Fibroblast of villous mesenchyme (primary cell): ENCODE data around the gene KISS1R. TPM values are rescaled to one million over a fixed set of nuclear protein-coding genes. Genes with fewer than 3 reads are reported as not detected.
"Not testable (repeated sequence)": the region's sequence is repeated elsewhere in the genome, so short reads cannot be mapped to it uniquely, and the experiment has no call there.

Experiments
- DNase-seq: peaks from one replicate; pipeline ENCODE4 v3.0.0-alpha.2; 2010; ENCODE audit warnings: low read depth
- H3K4me3 ChIP-seq: 2 replicates; pipeline ENCODE4 v1.5.1; 2011; ENCODE audit warnings: low read depth, mild to moderate bottlenecking, low read length
- CTCF ChIP-seq: IDR thresholded peaks from 2 replicates; pipeline ENCODE4 v1.5.1; 2012; ENCODE audit warnings: low read depth, mild to moderate bottlenecking, low read length; ENCODE audit not compliant: insufficient read depth
- total RNA-seq: library from RNA; depleted of rRNA; stranded (reverse); fragments of >200 nt; gene quantifications from 2 replicates; pipeline ENCODE4 v1.2.3, GENCODE V29; 2012

The KISS1R gene
- total RNA-seq, 1 donor: not detected

- no peak for DNase-seq
These were observed 26.3 kb upstream of the KISS1R start for GRCh38 chr19:890831-891230.

GRCh38 chr19:891421-892200 lies 25.5 kb upstream of the KISS1R start:
- not testable (repeated sequence) for DNase-seq
- H3K4me3 ChIP-seq: peak overlapping the region; percentile 83

More at GRCh38 chr19:890831-891230, 26.3 kb upstream of the KISS1R start:
- no peak for TF ChIP-seq CTCF
- no peak overlapping the region for H3K4me3 ChIP-seq

- TF ChIP-seq CTCF: no peak
- no peak for DNase-seq
- peak overlapping the region; percentile 83 for H3K4me3 ChIP-seq
These were observed 24.8 kb upstream of the KISS1R start for GRCh38 chr19:892243-892893.

- peak; percentile 95 for DNase-seq
- TF ChIP-seq CTCF: no peak
These were observed 24.0 kb upstream of the KISS1R start, which contains the start of the genes MED16 and RNU6-9 for GRCh38 chr19:892894-893689. MED16 (minus strand) TSS chr19:893187; CDS start chr19:891131, 2,056 bp downstream. RNU6-9 (plus strand) TSS chr19:893484.

GRCh38 chr19:896434-896833 lies 20.7 kb upstream of the KISS1R start:
- H3K4me3 ChIP-seq: no peak overlapping the region
- no peak for TF ChIP-seq CTCF
- no peak for DNase-seq

More at GRCh38 chr19:892894-893689, 24.0 kb upstream of the KISS1R start, which contains the start of the genes MED16 and RNU6-9:
- H3K4me3 ChIP-seq: peak within 1 kb of the TSS; percentile 83

GRCh38 chr19:896999-897398 lies 20.1 kb upstream of the KISS1R start:
- no peak for DNase-seq

More at GRCh38 chr19:896999-897398, 20.1 kb upstream of the KISS1R start:
- TF ChIP-seq CTCF: no peak
- no peak overlapping the region for H3K4me3 ChIP-seq
